Suprapubic skin (tissue), 4 donors: Measurements from ENCODE around the gene EPHA8.

Experiments used
- EP300 ChIP-seq: sonication (generic); formaldehyde crosslinking; IDR thresholded peaks from one replicate; pipeline ENCODE4 v1.6.1; 2017; ENCODE audit warnings: antibody characterized with exemption
- POLR2A ChIP-seq, 2 donors: fragments of 450-650 bp; IDR thresholded peaks; one replicate each; pipeline ENCODE4 v1.6.1; 2017; ENCODE audit warnings: antibody characterized with exemption in 2 of 2, mild to moderate bottlenecking in 2 of 2, moderate library complexity in 2 of 2
- POLR2AphosphoS5 ChIP-seq, 3 donors: sonication (generic); formaldehyde crosslinking; IDR thresholded peaks; one replicate each; pipeline ENCODE4 v1.6.1; 2017; ENCODE audit warnings: antibody characterized with exemption in 3 of 3
- TF ChIP-seq, protein P1 (sequence below), 2 donors: fragments of 200-600 bp in 1 of 2; fragments of 450-650 bp in 1 of 2; sonication (generic) in 1 of 2; IDR thresholded peaks; one replicate each; pipeline ENCODE4 v1.5.1; 2016 to 2019; ENCODE audit warnings: antibody characterized with exemption in 2 of 2, mild to moderate bottlenecking in 1 of 2, moderate library complexity in 1 of 2

DNA sequence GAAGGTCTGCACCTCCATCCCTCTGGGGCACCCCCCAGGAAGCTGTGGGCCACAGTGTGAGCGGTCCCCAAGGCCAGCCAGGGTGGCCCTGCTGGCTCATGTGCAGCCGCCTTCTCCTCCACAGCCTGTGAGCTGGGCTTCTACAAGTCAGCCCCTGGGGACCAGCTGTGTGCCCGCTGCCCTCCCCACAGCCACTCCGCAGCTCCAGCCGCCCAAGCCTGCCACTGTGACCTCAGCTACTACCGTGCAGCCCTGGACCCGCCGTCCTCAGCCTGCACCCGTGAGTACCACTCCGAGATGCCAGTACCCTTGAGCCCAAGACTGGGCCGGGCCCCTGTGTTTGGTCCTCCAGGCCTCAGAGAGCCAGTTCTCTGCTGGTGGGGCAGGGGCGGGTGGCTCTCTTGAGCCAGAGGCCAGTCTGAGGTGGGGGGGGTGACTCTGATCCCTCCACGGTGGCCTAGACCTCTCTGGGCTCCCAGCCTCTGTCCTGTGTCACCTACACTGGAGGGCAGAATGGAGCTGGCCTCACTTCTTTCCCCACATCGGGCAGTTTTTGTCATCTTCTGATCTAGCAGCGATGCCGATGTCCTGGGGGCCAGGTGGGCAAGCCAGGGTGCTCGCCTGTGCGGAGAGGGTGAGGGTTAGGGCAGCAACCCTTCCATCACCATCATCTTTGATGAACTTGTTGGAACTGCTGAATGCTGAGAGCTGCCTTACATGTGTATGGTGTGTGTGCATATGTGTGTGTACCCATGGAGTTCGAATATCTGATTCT is 23.3 kb downstream of the EPHA8 start:
- TF ChIP-seq, protein P1, sequence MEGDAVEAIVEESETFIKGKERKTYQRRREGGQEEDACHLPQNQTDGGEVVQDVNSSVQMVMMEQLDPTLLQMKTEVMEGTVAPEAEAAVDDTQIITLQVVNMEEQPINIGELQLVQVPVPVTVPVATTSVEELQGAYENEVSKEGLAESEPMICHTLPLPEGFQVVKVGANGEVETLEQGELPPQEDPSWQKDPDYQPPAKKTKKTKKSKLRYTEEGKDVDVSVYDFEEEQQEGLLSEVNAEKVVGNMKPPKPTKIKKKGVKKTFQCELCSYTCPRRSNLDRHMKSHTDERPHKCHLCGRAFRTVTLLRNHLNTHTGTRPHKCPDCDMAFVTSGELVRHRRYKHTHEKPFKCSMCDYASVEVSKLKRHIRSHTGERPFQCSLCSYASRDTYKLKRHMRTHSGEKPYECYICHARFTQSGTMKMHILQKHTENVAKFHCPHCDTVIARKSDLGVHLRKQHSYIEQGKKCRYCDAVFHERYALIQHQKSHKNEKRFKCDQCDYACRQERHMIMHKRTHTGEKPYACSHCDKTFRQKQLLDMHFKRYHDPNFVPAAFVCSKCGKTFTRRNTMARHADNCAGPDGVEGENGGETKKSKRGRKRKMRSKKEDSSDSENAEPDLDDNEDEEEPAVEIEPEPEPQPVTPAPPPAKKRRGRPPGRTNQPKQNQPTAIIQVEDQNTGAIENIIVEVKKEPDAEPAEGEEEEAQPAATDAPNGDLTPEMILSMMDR (IDR thresholded peaks at IDR 0.05), result no peak
- TF ChIP-seq POLR2AphosphoS5 (IDR thresholded peaks at IDR 0.05), result no peak
- TF ChIP-seq POLR2A (IDR thresholded peaks at IDR 0.05), result no peak
- no peak for TF ChIP-seq EP300
